ENCODE results near the gene OXSR1. TPM values are rescaled to one million over a fixed set of nuclear protein-coding genes. Genes with fewer than 3 reads are reported as not detected.

The OXSR1 gene
- total RNA-seq, 5 donors from 2014 or later (not counting 1 experiment from before 2014, with no cell fraction given) = 30.7 to 40.4 (median 37.4) TPM

GRCh38 chr3:38221005-38221404 lies 55.7 kb downstream of the OXSR1 start:
- Histone ChIP-seq H3K9me3 (no peaks in the 10 kb centered on the region), H3K27ac (ENCODE audit: low read length) (no peak overlapping the region), H3K4me1 (ENCODE audit: control insufficient read depth in 1 of 2, extremely low read depth in 1 of 2, insufficient read depth in 2 of 2, low read length in 2 of 2) (no peaks in the 10 kb centered on the region), H3K36me3 (ENCODE audit: control insufficient read depth in 2 of 2, extremely low read depth in 1 of 2, insufficient read depth in 1 of 2, low read length in 1 of 2) (peaks cover 0 to 21% of the 10 kb centered on the region in 2 donors), H3K4me3 (ENCODE audit: control insufficient read depth in 1 of 2, extremely low read depth in 1 of 2, low read length in 1 of 2) (no peak overlapping the region), H3K27me3 (replicated peaks in 1 of 2; ENCODE audit: control insufficient read depth in 2 of 2, extremely low read depth in 1 of 2, insufficient read depth in 2 of 2, low read length in 1 of 2) (no peaks in the 10 kb centered on the region)
- peaks cover 0 to 18% (median 2%) of the 10 kb centered on the region in 3 donors for H3K4me1 Mint-ChIP-seq
- no peaks in the 10 kb centered on the region for H3K9me3 Mint-ChIP-seq
- H3K27me3 Mint-ChIP-seq = no peaks in the 10 kb centered on the region
- ATAC-seq (replicated peaks in 1 of 4) (no peak), DNase-seq (no peak)
- peaks cover 61% of the 10 kb centered on the region for H3K36me3 Mint-ChIP-seq
- POLR2A ChIA-PET = interaction anchor here in 1 of 2 donors (0.6 kb wide), 1 partner anchor 1194 kb away, joined by 3 read pairs; no protein-coding TSS in a partner anchor
- H3K4me3 Mint-ChIP-seq = no peak overlapping the region
- CTCF ChIA-PET = no interaction called here
- WGBS (ENCODE audit: insufficient coverage) = no CpG with 5 or more reads among the region's 1 CpG
- peak overlapping the region in 1 of 2 donors; percentile 1 for H3K27ac Mint-ChIP-seq

- ChIA-PET CTCF (interaction anchor here in 1 of 2 donors (1.0 kb wide), 1 partner anchor 248 kb away, joined by 4 read pairs; no protein-coding TSS in a partner anchor), POLR2A (interaction anchor here in 1 of 2 donors (0.5 kb wide), 1 partner anchor 58 kb away, joined by 3 read pairs; no protein-coding TSS in a partner anchor)
- 91% methylated on average over 4 of the region's 7 CpGs for WGBS (ENCODE audit: insufficient coverage)
- Histone ChIP-seq H3K4me3 (ENCODE audit: control insufficient read depth in 1 of 2, extremely low read depth in 1 of 2, low read length in 1 of 2) (no peak overlapping the region), H3K9me3 (no peaks in the 10 kb centered on the region), H3K36me3 (ENCODE audit: control insufficient read depth in 2 of 2, extremely low read depth in 1 of 2, insufficient read depth in 1 of 2, low read length in 1 of 2) (peaks cover 0 to 23% of the 10 kb centered on the region in 2 donors), H3K27me3 (replicated peaks in 1 of 2; ENCODE audit: control insufficient read depth in 2 of 2, extremely low read depth in 1 of 2, insufficient read depth in 2 of 2, low read length in 1 of 2) (no peaks in the 10 kb centered on the region), H3K27ac (ENCODE audit: low read length) (no peak overlapping the region), H3K4me1 (ENCODE audit: control insufficient read depth in 1 of 2, extremely low read depth in 1 of 2, insufficient read depth in 2 of 2, low read length in 2 of 2) (no peaks in the 10 kb centered on the region)
- H3K4me1 Mint-ChIP-seq = peaks cover 2 to 14% (median 5%) of the 10 kb centered on the region in 3 donors
- no peaks in the 10 kb centered on the region for H3K9me3 Mint-ChIP-seq
- H3K27me3 Mint-ChIP-seq = no peaks in the 10 kb centered on the region
- H3K27ac Mint-ChIP-seq = no peak overlapping the region
- peaks cover 59% of the 10 kb centered on the region for H3K36me3 Mint-ChIP-seq
- H3K4me3 Mint-ChIP-seq = no peak overlapping the region
- ATAC-seq (replicated peaks in 1 of 4) (no peak), DNase-seq (no peak)
Observed at GRCh38 chr3:38222032-38222634, 56.8 kb downstream of the OXSR1 start.

GRCh38 chr3:38224357-38224756 lies 59.0 kb downstream of the OXSR1 start:
- ATAC-seq (replicated peaks in 1 of 4) (no peak), DNase-seq (no peak)
- peaks cover 0 to 32% of the 10 kb centered on the region in 2 donors for H3K36me3 ChIP-seq (ENCODE audit: control insufficient read depth in 2 of 2, extremely low read depth in 1 of 2, insufficient read depth in 1 of 2, low read length in 1 of 2)
- no peak overlapping the region for H3K27ac ChIP-seq (ENCODE audit: low read length)
- H3K36me3 Mint-ChIP-seq = peaks cover 58% of the 10 kb centered on the region
- H3K4me1 Mint-ChIP-seq = peaks cover 1 to 7% (median 5%) of the 10 kb centered on the region in 3 donors
- no peak overlapping the region for H3K27ac Mint-ChIP-seq
- no peaks in the 10 kb centered on the region for H3K4me1 ChIP-seq (ENCODE audit: control insufficient read depth in 1 of 2, extremely low read depth in 1 of 2, insufficient read depth in 2 of 2, low read length in 2 of 2)
- no CpG with 5 or more reads among the region's 4 CpGs for WGBS (ENCODE audit: insufficient coverage)
- no peaks in the 10 kb centered on the region for H3K27me3 ChIP-seq (replicated peaks in 1 of 2; ENCODE audit: control insufficient read depth in 2 of 2, extremely low read depth in 1 of 2, insufficient read depth in 2 of 2, low read length in 1 of 2)
- no peaks in the 10 kb centered on the region for H3K27me3 Mint-ChIP-seq
- no peak overlapping the region for H3K4me3 Mint-ChIP-seq
- H3K9me3 Mint-ChIP-seq = no peaks in the 10 kb centered on the region
- H3K4me3 ChIP-seq (ENCODE audit: control insufficient read depth in 1 of 2, extremely low read depth in 1 of 2, low read length in 1 of 2) = no peak overlapping the region
- no peaks in the 10 kb centered on the region for H3K9me3 ChIP-seq
- ChIA-PET CTCF (interaction anchor here in 1 of 2 donors (0.6 kb wide), 1 partner anchor 539 kb away, joined by 3 read pairs; no protein-coding TSS in a partner anchor), POLR2A (no interaction called here)

DNA sequence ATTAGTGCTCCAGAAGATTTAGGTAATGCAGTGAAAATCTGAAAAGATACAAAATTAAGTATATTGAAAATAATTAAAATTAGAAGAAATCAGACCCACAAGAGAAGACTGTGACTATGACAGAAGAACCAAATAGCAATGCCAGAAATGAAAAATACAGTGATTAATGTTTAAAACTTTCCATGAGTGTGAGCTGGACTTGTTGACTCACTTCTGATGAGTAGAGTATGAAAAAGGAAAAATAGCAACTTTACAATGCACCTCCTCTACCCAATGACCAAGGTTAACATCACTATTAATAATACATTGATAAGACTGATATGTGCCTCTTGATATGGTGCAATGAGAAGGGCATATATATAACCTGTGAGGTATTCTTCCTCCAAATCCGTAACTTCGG lies 60.9 kb downstream of the OXSR1 start:
- DNase-seq (no peak), ATAC-seq (replicated peaks in 1 of 4) (no peak)
- no peaks in the 10 kb centered on the region for H3K27me3 Mint-ChIP-seq
- Histone ChIP-seq H3K27me3 (replicated peaks in 1 of 2; ENCODE audit: control insufficient read depth in 2 of 2, extremely low read depth in 1 of 2, insufficient read depth in 2 of 2, low read length in 1 of 2) (no peaks in the 10 kb centered on the region), H3K36me3 (ENCODE audit: control insufficient read depth in 2 of 2, extremely low read depth in 1 of 2, insufficient read depth in 1 of 2, low read length in 1 of 2) (peaks cover 0 to 44% of the 10 kb centered on the region in 2 donors), H3K4me1 (ENCODE audit: control insufficient read depth in 1 of 2, extremely low read depth in 1 of 2, insufficient read depth in 2 of 2, low read length in 2 of 2) (no peaks in the 10 kb centered on the region), H3K9me3 (no peaks in the 10 kb centered on the region), H3K4me3 (ENCODE audit: control insufficient read depth in 1 of 2, extremely low read depth in 1 of 2, low read length in 1 of 2) (no peak overlapping the region), H3K27ac (ENCODE audit: low read length) (no peak overlapping the region)
- no peak overlapping the region for H3K27ac Mint-ChIP-seq
- H3K9me3 Mint-ChIP-seq = no peaks in the 10 kb centered on the region
- POLR2A ChIA-PET = interaction anchor here in 1 of 2 donors (0.6 kb wide), 1 partner anchor 20 kb away, joined by 6 read pairs; no protein-coding TSS in a partner anchor
- CTCF ChIA-PET = no interaction called here
- no CpG with 5 or more reads among the region's 2 CpGs for WGBS (ENCODE audit: insufficient coverage)
- peaks cover 0 to 5% (median 0%) of the 10 kb centered on the region in 3 donors for H3K4me1 Mint-ChIP-seq
- H3K4me3 Mint-ChIP-seq = no peak overlapping the region
- peaks cover 65% of the 10 kb centered on the region for H3K36me3 Mint-ChIP-seq

DNA sequence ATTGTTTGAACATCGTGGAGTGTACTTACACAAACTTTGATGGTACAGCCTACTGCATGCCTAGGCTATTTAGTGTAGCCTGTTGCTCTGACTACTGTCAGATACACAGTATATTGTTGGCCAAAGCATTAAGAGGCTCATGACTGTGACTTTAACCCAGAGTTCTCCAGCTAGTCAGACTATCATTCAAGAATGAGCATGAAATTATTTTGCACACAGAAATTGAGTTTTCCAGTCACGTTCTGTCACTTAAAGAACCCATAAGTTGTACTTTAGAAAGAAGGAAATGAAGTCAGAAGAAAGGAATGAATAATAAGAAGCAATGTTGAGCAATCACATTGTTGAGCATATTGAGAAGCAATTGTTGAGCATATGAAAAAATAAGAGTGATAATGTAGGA lies 62.7 kb downstream of the OXSR1 start:
- peaks cover 67% of the 10 kb centered on the region for H3K36me3 Mint-ChIP-seq
- DNase-seq (no peak), ATAC-seq (replicated peaks in 1 of 4) (no peak)
- H3K27me3 Mint-ChIP-seq = no peaks in the 10 kb centered on the region
- no peaks in the 10 kb centered on the region for H3K27me3 ChIP-seq (replicated peaks in 1 of 2; ENCODE audit: control insufficient read depth in 2 of 2, extremely low read depth in 1 of 2, insufficient read depth in 2 of 2, low read length in 1 of 2)
- H3K4me3 ChIP-seq (ENCODE audit: control insufficient read depth in 1 of 2, extremely low read depth in 1 of 2, low read length in 1 of 2) = no peak overlapping the region
- H3K4me3 Mint-ChIP-seq = no peak overlapping the region
- H3K36me3 ChIP-seq (ENCODE audit: control insufficient read depth in 2 of 2, extremely low read depth in 1 of 2, insufficient read depth in 1 of 2, low read length in 1 of 2) = peaks cover 2 to 40% of the 10 kb centered on the region in 2 donors
- H3K4me1 ChIP-seq (ENCODE audit: control insufficient read depth in 1 of 2, extremely low read depth in 1 of 2, insufficient read depth in 2 of 2, low read length in 2 of 2) = no peaks in the 10 kb centered on the region
- WGBS (ENCODE audit: insufficient coverage) = 73% methylated on average over 2 of the region's 2 CpGs
- no peaks in the 10 kb centered on the region for H3K9me3 Mint-ChIP-seq
- no peak overlapping the region for H3K27ac ChIP-seq (ENCODE audit: low read length)
- H3K27ac Mint-ChIP-seq = no peak overlapping the region
- POLR2A ChIA-PET = no interaction called here
- CTCF ChIA-PET = interaction anchor here in 1 of 2 donors (0.6 kb wide), 1 partner anchor 253 kb away, joined by 3 read pairs; no protein-coding TSS in a partner anchor
- H3K9me3 ChIP-seq = no peaks in the 10 kb centered on the region
- peaks cover 0 to 5% (median 0%) of the 10 kb centered on the region in 3 donors for H3K4me1 Mint-ChIP-seq

DNA sequence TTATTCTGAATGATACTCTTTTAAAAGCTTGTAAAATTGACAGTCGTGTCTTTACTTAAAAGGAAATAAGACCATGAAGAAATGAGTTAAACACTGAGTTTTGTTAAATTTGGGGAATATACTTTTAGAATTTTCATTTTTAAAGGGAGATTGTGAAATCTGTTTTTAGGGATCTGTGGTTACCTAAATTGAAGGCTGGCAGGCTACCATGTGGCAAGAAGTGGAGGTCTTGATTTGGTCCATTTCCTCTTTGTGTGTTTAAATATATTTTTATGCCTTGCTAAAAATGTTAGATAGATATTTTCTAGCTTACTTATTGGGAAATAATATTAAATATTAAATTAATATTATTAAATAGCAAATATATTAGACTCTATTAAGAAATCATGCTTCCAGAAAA lies 63.7 kb downstream of the OXSR1 start:
- ChIA-PET CTCF (no interaction called here), POLR2A (interaction anchor here in 1 of 2 donors (0.5 kb wide), 1 partner anchor 35 kb away, joined by 5 read pairs; no protein-coding TSS in a partner anchor)
- Mint-ChIP-seq H3K4me1 (peaks cover 0 to 5% (median 0%) of the 10 kb centered on the region in 3 donors), H3K27me3 (no peaks in the 10 kb centered on the region), H3K9me3 (no peaks in the 10 kb centered on the region), H3K4me3 (no peak overlapping the region), H3K27ac (no peak overlapping the region), H3K36me3 (peaks cover 70% of the 10 kb centered on the region)
- Histone ChIP-seq H3K4me1 (ENCODE audit: control insufficient read depth in 1 of 2, extremely low read depth in 1 of 2, insufficient read depth in 2 of 2, low read length in 2 of 2) (no peaks in the 10 kb centered on the region), H3K9me3 (no peaks in the 10 kb centered on the region), H3K36me3 (ENCODE audit: control insufficient read depth in 2 of 2, extremely low read depth in 1 of 2, insufficient read depth in 1 of 2, low read length in 1 of 2) (peaks cover 3 to 39% of the 10 kb centered on the region in 2 donors), H3K27me3 (replicated peaks in 1 of 2; ENCODE audit: control insufficient read depth in 2 of 2, extremely low read depth in 1 of 2, insufficient read depth in 2 of 2, low read length in 1 of 2) (no peaks in the 10 kb centered on the region), H3K27ac (ENCODE audit: low read length) (no peak overlapping the region), H3K4me3 (ENCODE audit: control insufficient read depth in 1 of 2, extremely low read depth in 1 of 2, low read length in 1 of 2) (no peak overlapping the region)
- no peak for DNase-seq
- ATAC-seq (replicated peaks in 1 of 4) = no peak
- no CpG with 5 or more reads among the region's 1 CpG for WGBS (ENCODE audit: insufficient coverage)
